GM18502 (cell line): ENCODE measurements around the gene TSFM.
"Not testable (repeated sequence)": the region's sequence is repeated elsewhere in the genome, so short reads cannot be mapped to it uniquely, and the experiment has no call there.

ENCODE experiments used
- ATAC-seq: cut with Tn5 transposase; IDR thresholded peaks from one replicate; pipeline ENCODE4 v1.9.1; 2021; ENCODE audit warnings: mild to moderate bottlenecking; ENCODE audit not compliant: unreplicated experiment, poor library complexity

Gene TSFM

GRCh38 chr12:57810450-57810849, 27.9 kb downstream of the TSFM start:
- no peak for ATAC-seq

GRCh38 chr12:57811028-57811755, 28.6 kb downstream of the TSFM start:
- ATAC-seq, result no peak

GRCh38 chr12:57813111-57813970, 30.8 kb downstream of the TSFM start:
- ATAC-seq, result no peak

- no peak for ATAC-seq
These were observed 31.6 kb downstream of the TSFM start for GRCh38 chr12:57813971-57814772.

- ATAC-seq, result no peak
These were observed 32.8 kb downstream of the TSFM start for GRCh38 chr12:57815177-57816000.

GRCh38 chr12:57816001-57816854, 33.6 kb downstream of the TSFM start:
- no peak for ATAC-seq

- ATAC-seq, result no peak
These were observed 34.2 kb downstream of the TSFM start for GRCh38 chr12:57816855-57817151.

GRCh38 chr12:57817261-57817989, 34.8 kb downstream of the TSFM start:
- ATAC-seq, result no peak

GRCh38 chr12:57817990-57818331, 35.4 kb downstream of the TSFM start:
- ATAC-seq, result not testable (repeated sequence)

GRCh38 chr12:57820119-57820518, 37.5 kb downstream of the TSFM start:
- ATAC-seq, result not testable (repeated sequence)

GRCh38 chr12:57821015-57821414, 38.4 kb downstream of the TSFM start:
- not testable (repeated sequence) for ATAC-seq

GRCh38 chr12:57821474-57822214, 39.1 kb downstream of the TSFM start:
- no peak for ATAC-seq

GRCh38 chr12:57822392-57823130, 40.0 kb downstream of the TSFM start:
- no peak for ATAC-seq

- ATAC-seq, result no peak
These were observed 40.7 kb downstream of the TSFM start for GRCh38 chr12:57823131-57823907.

GRCh38 chr12:57823908-57824640, 41.5 kb downstream of the TSFM start:
- no peak for ATAC-seq

- no peak for ATAC-seq
These were observed 42.9 kb downstream of the TSFM start for GRCh38 chr12:57825451-57825850.
